Stimulated activated CD4-positive, alpha-beta T cell treated with anti-CD3 and anti-CD28 coated beads, Interleukin-1b, Interleukin-23, amount 100 ng/mL, for 48 hours (primary cell): ENCODE data around the gene CDH4.

Experiments used
- DNase-seq: peaks from one replicate; pipeline ENCODE4 v3.0.0-alpha.2; 2020

The CDH4 gene

GRCh38 chr20:61748376-61748775 lies 496.3 kb downstream of the CDH4 start:
- DNase-seq, result no peak

- no peak for DNase-seq
Observed at GRCh38 chr20:61749406-61750075, 497.5 kb downstream of the CDH4 start.

- no peak for DNase-seq
Observed at GRCh38 chr20:61750093-61750492, 498.0 kb downstream of the CDH4 start.

- DNase-seq, result no peak
Observed at GRCh38 chr20:61752576-61752975, 500.5 kb downstream of the CDH4 start.

GRCh38 chr20:61753316-61753942 lies 501.4 kb downstream of the CDH4 start:
- DNase-seq, result no peak

- no peak for DNase-seq
Observed at GRCh38 chr20:61753987-61754956, 502.2 kb downstream of the CDH4 start.

GRCh38 chr20:61754976-61755778 lies 503.1 kb downstream of the CDH4 start:
- no peak for DNase-seq

GRCh38 chr20:61755971-61756845 lies 504.1 kb downstream of the CDH4 start:
- no peak for DNase-seq

GRCh38 chr20:61756966-61757677 lies 505.1 kb downstream of the CDH4 start:
- no peak for DNase-seq

GRCh38 chr20:61757678-61758563 lies 505.9 kb downstream of the CDH4 start:
- no peak for DNase-seq

GRCh38 chr20:61758564-61759200 lies 506.6 kb downstream of the CDH4 start:
- no peak for DNase-seq

GRCh38 chr20:61759286-61760065 lies 507.4 kb downstream of the CDH4 start:
- no peak for DNase-seq

- DNase-seq, result no peak
Observed at GRCh38 chr20:61760321-61760720, 508.3 kb downstream of the CDH4 start.

GRCh38 chr20:61760731-61761130 lies 508.7 kb downstream of the CDH4 start:
- DNase-seq, result no peak

GRCh38 chr20:61761453-61762166 lies 509.5 kb downstream of the CDH4 start:
- DNase-seq, result no peak

- DNase-seq, result no peak
Observed at GRCh38 chr20:61762167-61762710, 510.2 kb downstream of the CDH4 start.

- DNase-seq, result no peak
Observed at GRCh38 chr20:61762886-61763739, 511.1 kb downstream of the CDH4 start.
